K562 (cell line): ENCODE measurements around the gene TNFRSF6B. TPM values are rescaled to one million over a fixed set of nuclear protein-coding genes. Genes with fewer than 3 reads are reported as not detected.
A peak's percentile ranks its signal among the peaks of the same experiment; 100 is the strongest.

Source experiments
- BCL6 ChIP-seq: fragments of 250-450 bp; sonication (Bioruptor Pico); IDR thresholded peaks from 2 replicates; pipeline ENCODE4 v1.4.0; 2020
- BRD9 ChIP-seq: fragments of 450-650 bp; IDR thresholded peaks from 2 replicates; pipeline ENCODE4 v1.6.1; 2018; ENCODE audit warnings: low read depth; ENCODE audit not compliant: partially characterized antibody
- CREM ChIP-seq: IDR thresholded peaks from 2 replicates; pipeline ENCODE4 v1.6.1; 2014; ENCODE audit warnings: antibody characterized with exemption, low read depth
- ELF2 ChIP-seq: fragments of 250-450 bp; sonication (Bioruptor Pico); IDR thresholded peaks from 2 replicates; pipeline ENCODE4 v1.5.0; 2021; ENCODE audit warnings: mild to moderate bottlenecking
- HDAC3 ChIP-seq: fragments of 450-650 bp; IDR thresholded peaks from 2 replicates; pipeline ENCODE4 v1.6.1; 2018; ENCODE audit warnings: borderline replicate concordance, mild to moderate bottlenecking, moderate library complexity; ENCODE audit not compliant: partially characterized antibody
- KDM2B ChIP-seq: fragments of 250-450 bp; sonication (Bioruptor Pico); IDR thresholded peaks from 2 replicates; pipeline ENCODE4 v1.8.0; 2021; ENCODE audit warnings: mild to moderate bottlenecking, moderate library complexity
- MEIS2 ChIP-seq: fragments of 450-650 bp; IDR thresholded peaks from 2 replicates; pipeline ENCODE4 v1.6.1; 2014; ENCODE audit warnings: mild to moderate bottlenecking; ENCODE audit not compliant: partially characterized antibody
- PHB2 ChIP-seq: fragments of 450-650 bp; IDR thresholded peaks from 2 replicates; pipeline ENCODE4 v1.6.1; 2017; ENCODE audit warnings: low read depth
- PHF8 ChIP-seq: fragments of 200-600 bp; sonication (generic); IDR thresholded peaks from 2 replicates; pipeline ENCODE4 v1.6.1; 2012; ENCODE audit warnings: mixed run types, mild to moderate bottlenecking, inconsistent platforms, low read length, moderate library complexity, borderline replicate concordance
- PTTG1 ChIP-seq: fragments of 450-650 bp; IDR thresholded peaks from 2 replicates; pipeline ENCODE4 v1.6.1; 2016; ENCODE audit warnings: low read depth, mild to moderate bottlenecking, missing genetic modification characterization, missing compliant biosample characterization
- RAD21 ChIP-seq, 2 experiments: fragments of 250-450 bp in 1 of 2; fragments of 450-650 bp in 1 of 2; sonication (Bioruptor Pico) in 1 of 2; formaldehyde crosslinking in 1 of 2; IDR thresholded peaks in 1 of 2; conservative IDR thresholded peaks in 1 of 2; 2 replicates each; pipeline versions ENCODE4 v1.4.0 to v1.8.0; 2020 to 2022; ENCODE audit warnings: mild to moderate bottlenecking in 2 of 2, moderate library complexity in 1 of 2
- SIRT6 ChIP-seq: IDR thresholded peaks from one replicate; pipeline ENCODE4 v1.6.1; 2012; ENCODE audit warnings: low read depth, mild to moderate bottlenecking, control low read depth, inconsistent platforms, low read length, moderate library complexity
- WHSC1 ChIP-seq: IDR thresholded peaks from one replicate; pipeline ENCODE4 v1.6.1; 2012; ENCODE audit warnings: low read length, control low read depth, inconsistent platforms
- ZNF174 ChIP-seq: fragments of 250-450 bp; sonication (Bioruptor Pico); IDR thresholded peaks from 2 replicates; pipeline ENCODE4 v1.4.0; 2020; ENCODE audit warnings: mild to moderate bottlenecking
- ZNF175 ChIP-seq: fragments of 200-800 bp; sonication (Bioruptor generic); IDR thresholded peaks from 2 replicates; pipeline ENCODE4 v1.6.1; 2016; ENCODE audit warnings: low read depth, mild to moderate bottlenecking, missing genetic modification characterization, missing compliant biosample characterization
- ZNF318 ChIP-seq, 2 experiments: fragments of 450-650 bp; IDR thresholded peaks; 2 replicates each; pipeline ENCODE4 v1.6.1; 2016; ENCODE audit warnings: mild to moderate bottlenecking in 2 of 2, borderline replicate concordance in 1 of 2, low read depth in 1 of 2, moderate library complexity in 1 of 2
- ZNF445 ChIP-seq: fragments of 250-450 bp; sonication (Bioruptor Pico); IDR thresholded peaks from 2 replicates; pipeline ENCODE4 v1.4.0; 2020; ENCODE audit warnings: low read depth, mild to moderate bottlenecking, moderate library complexity
- ZNF764 ChIP-seq: fragments of 250-450 bp; sonication (Bioruptor Pico); IDR thresholded peaks from 2 replicates; pipeline ENCODE4 v1.4.0; 2020; ENCODE audit warnings: low read depth, mild to moderate bottlenecking, moderate library complexity
- polyA plus RNA-seq, 8 experiments: library from polyadenylated mRNA; depleted of rRNA in 4 of 8; stranded (reverse) in 5 of 8; unstranded in 3 of 8; fragments of >200 nt; fragmentation: Nextera tagmentation in 2 of 8; fragmentation: Illumina TruSeq in 1 of 8; extraction: Ambion mirVana in 2 of 8; extraction: Trizol in 1 of 8; gene quantifications; 2 replicates each; pipeline versions ENCODE4 v1.2.1 to v1.2.3, GENCODE V29; 2011 to 2014; ENCODE audit warnings: inconsistent platforms in 1 of 8, missing spikeins in 1 of 8
- total RNA-seq, 7 experiments: library from RNA; depleted of rRNA in 6 of 7; stranded (reverse); fragments of >200 nt in 6 of 7; fragmentation: Illumina TruSeq in 2 of 7; extraction: Trizol in 2 of 7; gene quantifications; 2 replicates each; pipeline versions ENCODE4 v1.2.1 to v1.2.3, GENCODE V29; 2011 to 2021; ENCODE audit warnings: low replicate concordance in 1 of 7
- TF ChIP-seq, protein P1 (sequence below): sonication (generic); formaldehyde crosslinking; IDR thresholded peaks from 2 replicates; pipeline ENCODE4 v1.8.1; 2022; ENCODE audit warnings: missing genetic modification reagents

TNFRSF6B gene
- total and polyA plus RNA-seq, 9 of the 15 experiments (the other 6 are each of a cell fraction or from before 2014, with no cell fraction given): 0.10 to 3.5 (median 0.32) TPM; not detected in 6

- TF ChIP-seq, protein P1, sequence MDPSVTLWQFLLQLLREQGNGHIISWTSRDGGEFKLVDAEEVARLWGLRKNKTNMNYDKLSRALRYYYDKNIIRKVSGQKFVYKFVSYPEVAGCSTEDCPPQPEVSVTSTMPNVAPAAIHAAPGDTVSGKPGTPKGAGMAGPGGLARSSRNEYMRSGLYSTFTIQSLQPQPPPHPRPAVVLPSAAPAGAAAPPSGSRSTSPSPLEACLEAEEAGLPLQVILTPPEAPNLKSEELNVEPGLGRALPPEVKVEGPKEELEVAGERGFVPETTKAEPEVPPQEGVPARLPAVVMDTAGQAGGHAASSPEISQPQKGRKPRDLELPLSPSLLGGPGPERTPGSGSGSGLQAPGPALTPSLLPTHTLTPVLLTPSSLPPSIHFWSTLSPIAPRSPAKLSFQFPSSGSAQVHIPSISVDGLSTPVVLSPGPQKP (CRISPR knock-in tag): no peak
- TF ChIP-seq WHSC1: no peak
- TF ChIP-seq SIRT6: no peak
- peak; percentile 57; the same call in 1 of the 2 replicates for TF ChIP-seq CREM
- no peak for TF ChIP-seq ZNF174 (CRISPR knock-in tag)
- TF ChIP-seq ZNF175 (CRISPR knock-in tag): peak; percentile 40; the same call in 1 of the 2 replicates
- TF ChIP-seq ZNF445 (CRISPR knock-in tag): no peak
- TF ChIP-seq ZNF764 (CRISPR knock-in tag): no peak
- TF ChIP-seq PTTG1 (tag): no peak
- TF ChIP-seq ZNF318 (IDR thresholded peaks at IDR 0.05; ENCODE audit: borderline replicate concordance in 1 of 2, low read depth in 1 of 2): no peak
- TF ChIP-seq PHB2: no peak
- TF ChIP-seq HDAC3: no peak
- TF ChIP-seq BRD9: no peak
- TF ChIP-seq BCL6 (CRISPR knock-in tag): no peak
- no peak for TF ChIP-seq ELF2 (CRISPR knock-in tag)
- TF ChIP-seq MEIS2: no peak
- TF ChIP-seq KDM2B: no peak
- peak; percentile 55; the same call in 1 of the 2 replicates for TF ChIP-seq PHF8
- TF ChIP-seq RAD21 (CRISPR knock-in tag; conservative IDR thresholded peaks at IDR 0.05 in 1 of 2, IDR thresholded peaks at IDR 0.05 in 1 of 2): no peak
Observed at GRCh38 chr20:63653041-63653973, 43.1 kb upstream of the TNFRSF6B start, which contains the start of gene STMN3 (continued).
